GM19351 (cell line): Measurements from ENCODE around the gene CPNE6.

ENCODE experiments used
- ATAC-seq: cut with Tn5 transposase; IDR thresholded peaks from one replicate; pipeline ENCODE4 v1.9.1; 2021; ENCODE audit warnings: mild to moderate bottlenecking, moderate library complexity; ENCODE audit not compliant: unreplicated experiment

CPNE6 gene

GRCh38 chr14:24068711-24069410 is 2.5 kb upstream of the CPNE6 start:
- ATAC-seq, result no peak

GRCh38 chr14:24069411-24069735 is 2.0 kb upstream of the CPNE6 start:
- no peak for ATAC-seq

GRCh38 chr14:24070285-24071143 is 848 bp upstream of the CPNE6 start:
- no peak for ATAC-seq

GRCh38 chr14:24071836-24072430 is 571 bp downstream of the CPNE6 start:
- ATAC-seq, result no peak

GRCh38 chr14:24072436-24072835 is 1.1 kb downstream of the CPNE6 start:
- no peak for ATAC-seq

- no peak for ATAC-seq
Measured at GRCh38 chr14:24072881-24073877, 1.8 kb downstream of the CPNE6 start.

GRCh38 chr14:24074625-24075484 is 3.5 kb downstream of the CPNE6 start:
- ATAC-seq, result no peak

- peak; percentile 62 for ATAC-seq
Measured at GRCh38 chr14:24075485-24076301, 4.3 kb downstream of the CPNE6 start.

- ATAC-seq, result no peak
Measured at GRCh38 chr14:24076302-24076601, 4.9 kb downstream of the CPNE6 start.

- ATAC-seq, result no peak
Measured at GRCh38 chr14:24077086-24077485, 5.7 kb downstream of the CPNE6 start.

- ATAC-seq, result no peak
Measured at GRCh38 chr14:24078146-24078545, 6.8 kb downstream of the CPNE6 start.

GRCh38 chr14:24079491-24080141 is 8.3 kb downstream of the CPNE6 start:
- ATAC-seq, result no peak

- no peak for ATAC-seq
Measured at GRCh38 chr14:24080142-24080530, 8.8 kb downstream of the CPNE6 start.

GRCh38 chr14:24080888-24081738 is 9.8 kb downstream of the CPNE6 start:
- ATAC-seq, result peak; percentile 89

GRCh38 chr14:24081739-24082211 is 10.4 kb downstream of the CPNE6 start:
- ATAC-seq, result no peak

- no peak for ATAC-seq
Measured at GRCh38 chr14:24082411-24083080, 11.2 kb downstream of the CPNE6 start.

GRCh38 chr14:24083462-24083861 is 12.1 kb downstream of the CPNE6 start:
- ATAC-seq, result no peak
